A673 (cell line): Measurements from ENCODE around the gene HBS1L. TPM values are rescaled to one million over a fixed set of nuclear protein-coding genes. Genes with fewer than 3 reads are reported as not detected.

Experiments
- BruUV-seq: library from RNA; stranded (reverse); fragments of 400-500 nt; replicated peaks from 2 replicates; lab custom pipeline; 2021; lab: Mats Ljungman, UMichigan
- CTCF ChIA-PET: fragments of 300-600 bp; sonication (Branson Sonifier 250); formaldehyde crosslinking; loops from one replicate; lab custom pipeline; 2022; ENCODE audit warnings: antibody characterized with exemption; lab: Charles Lee
- POLR2A ChIA-PET: fragments of 300-600 bp; sonication (Branson Sonifier 250); formaldehyde crosslinking; loops from one replicate; lab custom pipeline; 2022; ENCODE audit warnings: antibody characterized with exemption; ENCODE audit not compliant: low non-redundant PET; lab: Charles Lee
- DNase-seq: peaks from one replicate; pipeline ENCODE4 v3.0.0-alpha.2; 2015; ENCODE audit warnings: low spot score
- H3K27ac ChIP-seq: fragments of 200-600 bp; sonication (generic); 2 replicates; pipeline ENCODE4 v1.5.1; 2016; ENCODE audit warnings: mixed run types, low read depth, mild to moderate bottlenecking, mixed read lengths, antibody characterized with exemption, low read length; ENCODE audit not compliant: poor library complexity, severe bottlenecking
- H3K27me3 ChIP-seq: fragments of 200-600 bp; sonication (generic); replicated peaks from 2 replicates; pipeline ENCODE4 v1.6.1; 2017; ENCODE audit warnings: mixed run types, low read depth, mild to moderate bottlenecking, mixed read lengths, antibody characterized with exemption, low read length; ENCODE audit not compliant: insufficient read depth, poor library complexity
- H3K36me3 ChIP-seq: fragments of 200-600 bp; sonication (generic); 2 replicates; pipeline ENCODE4 v1.6.1; 2016; ENCODE audit warnings: mixed run types, mild to moderate bottlenecking, mixed read lengths, antibody characterized with exemption, low read length; ENCODE audit not compliant: insufficient read depth, poor library complexity, severe bottlenecking
- H3K4me1 ChIP-seq: fragments of 200-600 bp; sonication (generic); 2 replicates; pipeline ENCODE4 v1.6.1; 2017; ENCODE audit warnings: mixed run types, mild to moderate bottlenecking, mixed read lengths, antibody characterized with exemption, low read length; ENCODE audit not compliant: insufficient read depth, poor library complexity, severe bottlenecking
- H3K4me3 ChIP-seq: fragments of 200-600 bp; sonication (generic); 2 replicates; pipeline ENCODE4 v1.5.1; 2016; ENCODE audit warnings: low read depth, mixed run types, mild to moderate bottlenecking, mixed read lengths, low read length; ENCODE audit not compliant: poor library complexity, severe bottlenecking
- H3K9me3 ChIP-seq: fragments of 200-600 bp; sonication (generic); 2 replicates; pipeline ENCODE4 v1.6.1; 2016; ENCODE audit warnings: mixed run types, low read depth, mild to moderate bottlenecking, mixed read lengths, antibody characterized with exemption, low read length; ENCODE audit not compliant: poor library complexity, severe bottlenecking
- EZH2 ChIP-seq: fragments of 200-600 bp; sonication (generic); IDR thresholded peaks from 2 replicates; pipeline ENCODE4 v1.6.1; 2017; ENCODE audit warnings: borderline replicate concordance, low read depth, mild to moderate bottlenecking, mixed read lengths, antibody characterized with exemption, low read length; ENCODE audit not compliant: poor library complexity, severe bottlenecking
- intact Hi-C: fragments of 100-400 bp; cut with micrococcal nuclease; formaldehyde crosslinking; loops from one replicate; pipeline ENCODE4 v1.10.0; 2022; ENCODE audit not compliant: unreplicated experiment
- total RNA-seq: library from RNA; stranded (reverse); gene quantifications from 2 replicates; pipeline ENCODE4 v1.2.3, GENCODE V29; 2021
- TF ChIP-seq, protein P1 (sequence below): fragments of 300-800, 200-600 bp; sonication (generic); conservative IDR thresholded peaks from 2 replicates; pipeline ENCODE4 v1.5.1; 2017; ENCODE audit warnings: low read depth, mild to moderate bottlenecking, antibody characterized with exemption, low read length, moderate library complexity, mixed read lengths

Gene HBS1L
- total RNA-seq, 1 experiment from 2014 or later: 106 TPM

- BruUV-seq: no TSS peak
- Histone ChIP-seq H3K36me3 (no peaks in the 10 kb centered on the region), H3K27me3 (no peaks in the 10 kb centered on the region), H3K27ac (no peak overlapping the region), H3K9me3 (peaks cover 2% of the 10 kb centered on the region), H3K4me1 (no peaks in the 10 kb centered on the region), H3K4me3 (no peak overlapping the region)
- TF ChIP-seq, protein P1, sequence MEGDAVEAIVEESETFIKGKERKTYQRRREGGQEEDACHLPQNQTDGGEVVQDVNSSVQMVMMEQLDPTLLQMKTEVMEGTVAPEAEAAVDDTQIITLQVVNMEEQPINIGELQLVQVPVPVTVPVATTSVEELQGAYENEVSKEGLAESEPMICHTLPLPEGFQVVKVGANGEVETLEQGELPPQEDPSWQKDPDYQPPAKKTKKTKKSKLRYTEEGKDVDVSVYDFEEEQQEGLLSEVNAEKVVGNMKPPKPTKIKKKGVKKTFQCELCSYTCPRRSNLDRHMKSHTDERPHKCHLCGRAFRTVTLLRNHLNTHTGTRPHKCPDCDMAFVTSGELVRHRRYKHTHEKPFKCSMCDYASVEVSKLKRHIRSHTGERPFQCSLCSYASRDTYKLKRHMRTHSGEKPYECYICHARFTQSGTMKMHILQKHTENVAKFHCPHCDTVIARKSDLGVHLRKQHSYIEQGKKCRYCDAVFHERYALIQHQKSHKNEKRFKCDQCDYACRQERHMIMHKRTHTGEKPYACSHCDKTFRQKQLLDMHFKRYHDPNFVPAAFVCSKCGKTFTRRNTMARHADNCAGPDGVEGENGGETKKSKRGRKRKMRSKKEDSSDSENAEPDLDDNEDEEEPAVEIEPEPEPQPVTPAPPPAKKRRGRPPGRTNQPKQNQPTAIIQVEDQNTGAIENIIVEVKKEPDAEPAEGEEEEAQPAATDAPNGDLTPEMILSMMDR: no peak
- no peak for TF ChIP-seq EZH2
- no peak for DNase-seq
- intact Hi-C loops: loop anchor here (5.0 kb wide), 3 partner anchors 771 to 1021 kb away; no protein-coding TSS in a partner anchor
- ChIA-PET POLR2A (no interaction called here), CTCF (no interaction called here)
Observed at GRCh38 chr6:134943522-134944111, 111.0 kb downstream of the HBS1L start.

GRCh38 chr6:134938896-134939295, 115.7 kb downstream of the HBS1L start:
- peak; percentile 6 for DNase-seq
- no peak overlapping the region for H3K4me3 ChIP-seq
- H3K27me3 ChIP-seq: no peaks in the 10 kb centered on the region
- no TSS peak for BruUV-seq
- H3K9me3 ChIP-seq: no peaks in the 10 kb centered on the region
- no peak overlapping the region for H3K27ac ChIP-seq
- POLR2A ChIA-PET: no interaction called here
- TF ChIP-seq, protein P1: no peak
- no peak for TF ChIP-seq EZH2
- intact Hi-C loops: no loop called here
- no peaks in the 10 kb centered on the region for H3K4me1 ChIP-seq
- CTCF ChIA-PET: interaction anchor here (1.8 kb wide), 1 partner anchor 827 kb away, joined by 5 read pairs; no protein-coding TSS in a partner anchor
- no peaks in the 10 kb centered on the region for H3K36me3 ChIP-seq

DNA sequence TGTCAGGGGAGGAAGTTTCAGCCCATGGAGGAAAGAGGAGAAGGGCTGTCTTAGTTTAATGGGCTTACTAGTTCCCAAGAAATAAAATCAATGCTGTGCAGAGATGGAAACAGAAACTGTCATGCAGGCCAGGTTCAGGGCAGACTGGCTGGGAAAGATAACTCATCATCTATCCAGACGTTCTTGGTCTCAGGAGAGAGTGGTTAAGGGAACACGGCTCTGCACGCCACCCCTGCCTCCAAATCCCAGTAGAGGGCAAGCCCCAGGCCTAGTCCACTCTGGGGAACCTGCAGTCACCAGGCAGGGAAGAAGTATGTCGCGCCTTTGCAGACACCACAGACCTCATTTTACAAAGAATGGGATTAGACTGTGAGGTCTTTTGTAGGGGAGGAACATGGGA, 117.2 kb downstream of the HBS1L start:
- ChIA-PET CTCF (no interaction called here), POLR2A (interaction anchor here (0.6 kb wide), 1 partner anchor 820 kb away, joined by 5 read pairs; no protein-coding TSS in a partner anchor)
- no peaks in the 10 kb centered on the region for H3K9me3 ChIP-seq
- intact Hi-C loops: no loop called here
- no peaks in the 10 kb centered on the region for H3K36me3 ChIP-seq
- no peaks in the 10 kb centered on the region for H3K4me1 ChIP-seq
- no peaks in the 10 kb centered on the region for H3K27me3 ChIP-seq
- H3K4me3 ChIP-seq: no peak overlapping the region
- TF ChIP-seq, protein P1: no peak
- TF ChIP-seq EZH2: no peak
- no TSS peak for BruUV-seq
- no peak for DNase-seq
- H3K27ac ChIP-seq: no peak overlapping the region
